AG08395 (cell line): ENCODE measurements around the gene CDC42EP3.

Experiments used
- DNase-seq: peaks from one replicate; pipeline ENCODE4 v3.0.0; 2012; ENCODE audit warnings: mixed read lengths, low spot score

CDC42EP3 gene

GRCh38 chr2:37671009-37671815 is at the start of gene CDC42EP3:
Gene CDC42EP3 (minus strand): TSS chr2:37671642. CDS start chr2:37646587, 25,055 bp downstream.
- DNase-seq: peak; percentile 50

- peak; percentile 45 for DNase-seq
These were observed 49.7 kb upstream of the CDC42EP3 start for GRCh38 chr2:37721201-37721560.

- DNase-seq: peak; percentile 38
These were observed 49.2 kb upstream of the CDC42EP3 start for GRCh38 chr2:37720533-37721200.

GRCh38 chr2:37718515-37719161 is 47.2 kb upstream of the CDC42EP3 start:
- DNase-seq: no peak

- DNase-seq: peak; percentile 83
These were observed 41.8 kb upstream of the CDC42EP3 start for GRCh38 chr2:37713258-37713700.

- DNase-seq: no peak
These were observed 40.4 kb upstream of the CDC42EP3 start for GRCh38 chr2:37711831-37712230.

GRCh38 chr2:37711308-37711731 is 39.9 kb upstream of the CDC42EP3 start:
- peak; percentile 94 for DNase-seq

- DNase-seq: no peak
These were observed 37.7 kb upstream of the CDC42EP3 start for GRCh38 chr2:37709111-37709510.

- DNase-seq: no peak
These were observed 36.7 kb upstream of the CDC42EP3 start for GRCh38 chr2:37708146-37708545.

GRCh38 chr2:37707393-37707792 is 36.0 kb upstream of the CDC42EP3 start:
- DNase-seq: no peak

GRCh38 chr2:37706334-37707183 is 35.1 kb upstream of the CDC42EP3 start:
- no peak for DNase-seq

- no peak for DNase-seq
These were observed 33.7 kb upstream of the CDC42EP3 start for GRCh38 chr2:37705191-37705590.

- peak; percentile 16 for DNase-seq
These were observed 27.6 kb upstream of the CDC42EP3 start for GRCh38 chr2:37698931-37699481.

- DNase-seq: no peak
These were observed 23.9 kb upstream of the CDC42EP3 start for GRCh38 chr2:37695336-37695735.

GRCh38 chr2:37692711-37693110 is 21.3 kb upstream of the CDC42EP3 start:
- DNase-seq: no peak

- DNase-seq: no peak
These were observed 18.3 kb upstream of the CDC42EP3 start for GRCh38 chr2:37689751-37690150.

- DNase-seq: peak; percentile 52
These were observed 17.5 kb upstream of the CDC42EP3 start for GRCh38 chr2:37688771-37689468.

- DNase-seq: no peak
These were observed 15.5 kb upstream of the CDC42EP3 start for GRCh38 chr2:37686792-37687526.

GRCh38 chr2:37684809-37685208 is 13.4 kb upstream of the CDC42EP3 start:
- no peak for DNase-seq
